Thoracic aorta (tissue), 2 donors: ENCODE measurements around the gene FOXA1. TPM values are rescaled to one million over a fixed set of nuclear protein-coding genes. Genes with fewer than 3 reads are reported as not detected.

ENCODE experiments used
- ATAC-seq: fragments of 150-250 bp; one replicate; pipeline ENCODE4 v1.8.0; 2017; ENCODE audit warnings: low read depth; ENCODE audit not compliant: insufficient number of reproducible peaks, low FRiP score
- DNase-seq: peaks from one replicate; pipeline ENCODE4 v3.0.0-alpha.2; 2020; ENCODE audit warnings: low spot score
- H3K27ac ChIP-seq, 2 donors: fragments of 200-600 bp; sonication (generic); 1 replicate in 1 of 2; 2 replicates in 1 of 2; pipeline ENCODE4 v1.5.1; 2016; ENCODE audit warnings: mild to moderate bottlenecking in 2 of 2, moderate library complexity in 2 of 2
- H3K27me3 ChIP-seq: fragments of 200-600 bp; sonication (generic); replicated peaks from 2 replicates; pipeline ENCODE4 v1.6.0; 2016; ENCODE audit warnings: mild to moderate bottlenecking; ENCODE audit not compliant: insufficient read depth
- H3K36me3 ChIP-seq: fragments of 200-600 bp; sonication (generic); one replicate; pipeline ENCODE4 v1.5.1; 2016
- H3K4me1 ChIP-seq, 2 donors: fragments of 200-600 bp; sonication (generic); 1 replicate in 1 of 2; 2 replicates in 1 of 2; pipeline versions ENCODE4 v1.5.1 to v1.6.0; 2016; ENCODE audit warnings: low read depth in 2 of 2, mild to moderate bottlenecking in 1 of 2; ENCODE audit not compliant: control insufficient read depth in 1 of 2
- H3K4me3 ChIP-seq: fragments of 200-600 bp; sonication (generic); 2 replicates; pipeline ENCODE4 v1.5.1; 2016; ENCODE audit warnings: mild to moderate bottlenecking
- H3K9me3 ChIP-seq: fragments of 200-600 bp; sonication (generic); 2 replicates; pipeline ENCODE4 v1.5.1; 2016
- total RNA-seq, 2 donors: library from RNA; depleted of rRNA; stranded (reverse); fragments of >200 nt; gene quantifications; one replicate each; pipeline versions ENCODE4 v1.1.0 to v1.2.3, GENCODE V29; 2016
- TF ChIP-seq, protein P1 (sequence below): fragments of 200-600 bp; sonication (generic); IDR thresholded peaks from one replicate; pipeline ENCODE4 v1.5.1; 2019; ENCODE audit warnings: antibody characterized with exemption

FOXA1 gene
- total RNA-seq, 2 donors from 2014 or later: not detected

DNA sequence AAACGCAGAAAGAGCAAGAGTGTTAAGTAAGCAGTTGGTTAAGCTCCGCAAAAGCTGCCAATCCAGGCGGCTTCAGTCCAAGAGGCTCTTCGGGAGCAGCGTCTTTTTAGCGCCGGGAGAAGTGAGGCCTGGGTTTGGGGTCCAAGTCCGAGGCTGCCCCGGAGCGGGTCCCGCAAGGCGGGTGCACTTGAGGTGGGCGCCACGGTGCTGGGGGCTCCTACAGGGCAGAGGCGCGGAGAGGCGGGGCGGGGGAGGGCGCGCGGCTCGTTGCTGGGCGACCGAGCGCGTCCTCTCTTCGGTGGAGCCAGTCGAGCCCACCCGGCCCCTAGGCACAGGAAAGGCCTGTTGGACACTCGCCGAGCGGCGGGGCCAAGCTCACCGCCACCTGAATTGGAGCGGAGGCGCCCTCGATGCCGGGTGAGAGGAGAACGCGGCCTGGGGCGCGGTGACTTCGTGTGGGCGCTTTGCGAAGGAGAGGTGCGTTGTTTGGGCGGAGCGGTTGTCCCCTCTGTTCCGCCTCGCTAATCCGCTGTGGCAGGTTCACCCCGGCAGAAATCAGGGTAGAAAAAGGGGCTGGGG lies 16.0 kb upstream of the FOXA1 start:
- ATAC-seq: no peak
- no peaks in the 10 kb centered on the region for H3K27me3 ChIP-seq

DNA sequence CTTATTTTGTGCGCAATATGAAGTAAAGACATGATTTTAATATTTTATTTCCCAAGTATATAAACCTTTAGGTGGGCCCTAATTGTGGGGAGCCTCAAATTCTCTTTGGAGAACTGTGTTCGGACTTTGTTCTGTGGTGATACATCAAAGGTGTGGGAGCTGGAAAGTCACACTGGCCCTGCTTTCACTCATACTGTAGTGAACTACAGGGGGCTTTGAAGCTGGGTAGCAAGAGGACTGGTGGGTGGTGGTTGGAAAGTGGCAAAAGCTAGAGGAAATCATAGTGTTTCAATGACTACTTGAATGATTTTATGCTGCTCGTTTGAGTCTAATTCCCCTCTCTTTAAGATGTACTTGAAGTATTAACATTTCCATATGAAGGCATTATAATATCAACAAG lies 13.6 kb upstream of the FOXA1 start:
- ATAC-seq: no peak
- no peaks in the 10 kb centered on the region for H3K27me3 ChIP-seq
- TF ChIP-seq, protein P1, sequence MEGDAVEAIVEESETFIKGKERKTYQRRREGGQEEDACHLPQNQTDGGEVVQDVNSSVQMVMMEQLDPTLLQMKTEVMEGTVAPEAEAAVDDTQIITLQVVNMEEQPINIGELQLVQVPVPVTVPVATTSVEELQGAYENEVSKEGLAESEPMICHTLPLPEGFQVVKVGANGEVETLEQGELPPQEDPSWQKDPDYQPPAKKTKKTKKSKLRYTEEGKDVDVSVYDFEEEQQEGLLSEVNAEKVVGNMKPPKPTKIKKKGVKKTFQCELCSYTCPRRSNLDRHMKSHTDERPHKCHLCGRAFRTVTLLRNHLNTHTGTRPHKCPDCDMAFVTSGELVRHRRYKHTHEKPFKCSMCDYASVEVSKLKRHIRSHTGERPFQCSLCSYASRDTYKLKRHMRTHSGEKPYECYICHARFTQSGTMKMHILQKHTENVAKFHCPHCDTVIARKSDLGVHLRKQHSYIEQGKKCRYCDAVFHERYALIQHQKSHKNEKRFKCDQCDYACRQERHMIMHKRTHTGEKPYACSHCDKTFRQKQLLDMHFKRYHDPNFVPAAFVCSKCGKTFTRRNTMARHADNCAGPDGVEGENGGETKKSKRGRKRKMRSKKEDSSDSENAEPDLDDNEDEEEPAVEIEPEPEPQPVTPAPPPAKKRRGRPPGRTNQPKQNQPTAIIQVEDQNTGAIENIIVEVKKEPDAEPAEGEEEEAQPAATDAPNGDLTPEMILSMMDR: no peak

More for the DNA sequence above, 16.0 kb upstream of the FOXA1 start:
- H3K9me3 ChIP-seq: peaks cover 19% of the 10 kb centered on the region
- DNase-seq: no peak
- H3K4me1 ChIP-seq: no peaks in the 10 kb centered on the region
- no peak overlapping the region for H3K27ac ChIP-seq
- H3K36me3 ChIP-seq: no peaks in the 10 kb centered on the region
- TF ChIP-seq, protein P1: no peak
- H3K4me3 ChIP-seq: no peak overlapping the region

DNA sequence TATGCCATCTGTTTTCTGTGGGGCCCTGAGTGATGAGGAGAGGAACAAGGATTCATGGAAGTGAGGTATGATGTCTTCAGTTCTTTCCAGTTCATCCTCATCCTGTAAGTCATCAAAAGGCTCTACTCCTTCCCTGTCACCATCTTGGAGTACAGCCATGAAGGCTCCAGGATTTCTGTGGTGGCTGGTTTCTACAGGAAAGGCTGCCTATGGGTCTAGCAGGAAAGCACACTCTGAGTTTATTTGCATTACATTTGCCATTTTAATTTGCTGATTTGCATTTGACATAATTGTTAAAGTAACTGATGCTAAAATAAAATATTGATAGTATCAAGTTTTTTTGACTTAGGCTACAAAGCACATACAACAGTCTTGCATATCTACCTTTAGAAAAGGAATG lies 11.6 kb upstream of the FOXA1 start:
- no peak for DNase-seq
- Histone ChIP-seq H3K4me3 (no peak overlapping the region), H3K27ac (no peak overlapping the region), H3K9me3 (no peaks in the 10 kb centered on the region), H3K36me3 (no peaks in the 10 kb centered on the region), H3K27me3 (no peaks in the 10 kb centered on the region), H3K4me1 (no peaks in the 10 kb centered on the region)
- TF ChIP-seq, protein P1: no peak
- ATAC-seq: no peak

More for the DNA sequence above, 13.6 kb upstream of the FOXA1 start:
- no peak for DNase-seq
- Histone ChIP-seq H3K4me3 (no peak overlapping the region), H3K27ac (no peak overlapping the region), H3K36me3 (no peaks in the 10 kb centered on the region), H3K9me3 (peaks cover under 1% of the 10 kb centered on the region), H3K4me1 (no peaks in the 10 kb centered on the region)

DNA sequence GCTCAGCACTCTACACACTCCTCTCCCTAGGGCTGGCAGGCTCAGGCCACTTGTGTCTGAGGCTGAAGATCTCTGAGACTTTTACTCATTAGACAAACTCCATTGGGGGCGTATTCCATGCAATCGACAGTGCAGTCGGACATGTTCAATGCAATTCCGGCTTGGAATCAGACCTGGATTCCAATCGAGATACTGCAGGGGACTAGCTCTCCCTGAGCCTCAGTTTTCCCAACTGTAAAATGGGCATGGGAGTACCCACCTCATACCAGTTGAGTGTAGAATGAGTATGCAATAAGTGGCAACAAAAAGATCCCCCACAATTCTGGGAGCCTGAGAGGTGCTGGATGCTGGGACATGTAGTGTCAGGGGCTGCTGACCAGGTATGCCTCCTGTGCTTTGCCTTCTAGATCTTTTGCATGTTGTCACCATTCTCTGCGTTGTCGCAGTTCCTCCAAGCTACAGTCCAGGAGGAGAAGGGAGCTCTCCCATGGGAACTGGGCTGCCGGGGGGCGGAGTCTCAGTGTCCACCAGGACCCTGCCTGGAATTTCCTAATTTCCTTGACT lies 8.7 kb upstream of the FOXA1 start:
- TF ChIP-seq, protein P1: no peak
- H3K27me3 ChIP-seq: peaks cover 25% of the 10 kb centered on the region

DNA sequence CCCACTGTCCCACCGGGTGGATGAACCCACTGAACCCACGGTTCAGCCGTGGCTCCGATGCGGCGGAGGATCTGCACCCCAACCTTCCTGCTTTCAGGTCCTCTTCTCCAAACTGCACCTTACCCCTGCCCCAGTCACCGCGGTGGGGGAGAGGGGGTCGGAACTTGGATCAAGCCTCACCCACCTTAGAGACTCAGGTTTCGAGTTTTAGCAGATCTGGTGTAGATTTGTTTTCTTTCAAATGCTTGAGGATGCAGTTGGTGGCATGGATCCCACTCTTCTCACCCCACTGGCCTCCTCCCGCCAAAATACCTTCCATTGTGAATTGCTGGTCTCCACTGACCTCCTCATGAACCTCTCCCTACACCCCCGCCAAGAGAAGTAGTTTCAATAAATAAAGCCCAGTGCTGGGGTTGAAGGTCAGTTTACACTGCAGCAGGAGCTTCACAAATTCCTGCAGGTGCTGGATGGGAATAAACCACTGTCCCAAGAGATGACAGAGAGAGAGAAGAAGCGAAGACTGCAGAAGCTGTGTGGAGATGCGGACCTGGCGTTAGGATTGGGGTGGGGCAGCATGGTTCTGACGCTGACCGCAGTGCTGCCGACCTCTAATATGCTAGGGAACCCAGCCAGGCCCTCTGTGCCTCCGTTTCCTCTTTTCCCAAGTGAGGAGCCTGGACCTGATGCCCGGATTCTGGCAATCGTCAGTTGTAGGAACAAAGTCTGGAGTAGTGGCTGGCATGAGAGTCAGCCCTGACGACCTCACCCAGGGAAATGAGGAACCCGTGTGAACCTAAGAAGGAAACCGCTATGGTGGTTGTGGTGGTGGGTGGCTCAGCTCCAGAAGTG lies 7.8 kb upstream of the FOXA1 start:
- Histone ChIP-seq H3K27me3 (peaks cover 35% of the 10 kb centered on the region), H3K4me1 (peaks cover 6 to 20% of the 10 kb centered on the region in 2 donors), H3K4me3 (no peak overlapping the region), H3K27ac (no peak overlapping the region), H3K9me3 (no peaks in the 10 kb centered on the region), H3K36me3 (no peaks in the 10 kb centered on the region)
- TF ChIP-seq, protein P1: no peak
- ATAC-seq (no peak), DNase-seq (no peak)

More for the DNA sequence above, 8.7 kb upstream of the FOXA1 start:
- Histone ChIP-seq H3K27ac (no peak overlapping the region), H3K4me3 (no peak overlapping the region), H3K9me3 (no peaks in the 10 kb centered on the region), H3K36me3 (no peaks in the 10 kb centered on the region), H3K4me1 (peaks cover 6 to 12% of the 10 kb centered on the region in 2 donors)
- ATAC-seq (no peak), DNase-seq (no peak)
